ENCODE results near the gene PRR15.

PRR15 gene

GRCh38 chr7:29604702-29605101 is 41.1 kb downstream of the PRR15 start:
- Mint-ChIP-seq H3K4me1 (no peaks in the 10 kb centered on the region), H3K36me3 (ENCODE audit: insufficient read depth) (no peaks in the 10 kb centered on the region), H3K9me3 (no peaks in the 10 kb centered on the region), H3K27me3 (peaks cover 28% of the 10 kb centered on the region), H3K4me3 (no peak overlapping the region), H3K27ac (ENCODE audit: low read depth) (no peak overlapping the region)
- ATAC-seq (replicated peaks; ENCODE audit: extremely low read depth, poor library complexity, severe bottlenecking) (no peak), DNase-seq (ENCODE audit: low spot score in 2 of 2) (no peak)

GRCh38 chr7:29605671-29606070 is 42.0 kb downstream of the PRR15 start:
- H3K4me3 Mint-ChIP-seq, result no peak overlapping the region
- no peaks in the 10 kb centered on the region for H3K4me1 Mint-ChIP-seq
- H3K9me3 Mint-ChIP-seq, result no peaks in the 10 kb centered on the region
- DNase-seq (ENCODE audit: low spot score in 2 of 2) (no peak), ATAC-seq (replicated peaks; ENCODE audit: extremely low read depth, poor library complexity, severe bottlenecking) (no peak)
- H3K36me3 Mint-ChIP-seq (ENCODE audit: insufficient read depth), result no peaks in the 10 kb centered on the region
- peaks cover 22% of the 10 kb centered on the region for H3K27me3 Mint-ChIP-seq
- no peak overlapping the region for H3K27ac Mint-ChIP-seq (ENCODE audit: low read depth)

- Mint-ChIP-seq H3K9me3 (no peaks in the 10 kb centered on the region), H3K4me1 (no peaks in the 10 kb centered on the region), H3K27ac (ENCODE audit: low read depth) (no peak overlapping the region), H3K4me3 (no peak overlapping the region), H3K27me3 (peaks cover 17% of the 10 kb centered on the region), H3K36me3 (ENCODE audit: insufficient read depth) (no peaks in the 10 kb centered on the region)
- ATAC-seq (replicated peaks; ENCODE audit: extremely low read depth, poor library complexity, severe bottlenecking), result no peak
- DNase-seq (ENCODE audit: low spot score in 2 of 2), result no peak
Measured at GRCh38 chr7:29606287-29606721, 42.7 kb downstream of the PRR15 start.

GRCh38 chr7:29606830-29607229 is 43.2 kb downstream of the PRR15 start:
- H3K36me3 Mint-ChIP-seq (ENCODE audit: insufficient read depth), result no peaks in the 10 kb centered on the region
- no peak overlapping the region for H3K4me3 Mint-ChIP-seq
- H3K27ac Mint-ChIP-seq (ENCODE audit: low read depth), result no peak overlapping the region
- H3K4me1 Mint-ChIP-seq, result no peaks in the 10 kb centered on the region
- no peaks in the 10 kb centered on the region for H3K9me3 Mint-ChIP-seq
- peaks cover 17% of the 10 kb centered on the region for H3K27me3 Mint-ChIP-seq
- DNase-seq (ENCODE audit: low spot score in 2 of 2) (no peak), ATAC-seq (replicated peaks; ENCODE audit: extremely low read depth, poor library complexity, severe bottlenecking) (no peak)

GRCh38 chr7:29607259-29607658 is 43.6 kb downstream of the PRR15 start:
- no peak overlapping the region for H3K27ac Mint-ChIP-seq (ENCODE audit: low read depth)
- no peak overlapping the region for H3K4me3 Mint-ChIP-seq
- DNase-seq (ENCODE audit: low spot score in 2 of 2) (no peak), ATAC-seq (replicated peaks; ENCODE audit: extremely low read depth, poor library complexity, severe bottlenecking) (no peak)
- H3K4me1 Mint-ChIP-seq, result no peaks in the 10 kb centered on the region
- no peaks in the 10 kb centered on the region for H3K9me3 Mint-ChIP-seq
- no peaks in the 10 kb centered on the region for H3K36me3 Mint-ChIP-seq (ENCODE audit: insufficient read depth)
- peaks cover 17% of the 10 kb centered on the region for H3K27me3 Mint-ChIP-seq

GRCh38 chr7:29607889-29608288 is 44.3 kb downstream of the PRR15 start:
- ATAC-seq (replicated peaks; ENCODE audit: extremely low read depth, poor library complexity, severe bottlenecking) (no peak), DNase-seq (ENCODE audit: low spot score in 2 of 2) (no peak)
- H3K36me3 Mint-ChIP-seq (ENCODE audit: insufficient read depth), result no peaks in the 10 kb centered on the region
- peaks cover 17% of the 10 kb centered on the region for H3K27me3 Mint-ChIP-seq
- no peak overlapping the region for H3K4me3 Mint-ChIP-seq
- no peaks in the 10 kb centered on the region for H3K4me1 Mint-ChIP-seq
- H3K9me3 Mint-ChIP-seq, result no peaks in the 10 kb centered on the region
- no peak overlapping the region for H3K27ac Mint-ChIP-seq (ENCODE audit: low read depth)

GRCh38 chr7:29609162-29610037 is 45.8 kb downstream of the PRR15 start:
- DNase-seq (ENCODE audit: low spot score in 2 of 2), result no peak
- H3K4me1 Mint-ChIP-seq, result no peaks in the 10 kb centered on the region
- no peaks in the 10 kb centered on the region for H3K36me3 Mint-ChIP-seq (ENCODE audit: insufficient read depth)

GRCh38 chr7:29610086-29610485 is 46.5 kb downstream of the PRR15 start:
- H3K4me3 Mint-ChIP-seq, result no peak overlapping the region
- H3K36me3 Mint-ChIP-seq (ENCODE audit: insufficient read depth), result no peaks in the 10 kb centered on the region
- H3K4me1 Mint-ChIP-seq, result no peaks in the 10 kb centered on the region
- H3K27me3 Mint-ChIP-seq, result peaks cover 22% of the 10 kb centered on the region
- ATAC-seq (replicated peaks; ENCODE audit: extremely low read depth, poor library complexity, severe bottlenecking) (no peak), DNase-seq (ENCODE audit: low spot score in 2 of 2) (no peak)
- no peak overlapping the region for H3K27ac Mint-ChIP-seq (ENCODE audit: low read depth)
- no peaks in the 10 kb centered on the region for H3K9me3 Mint-ChIP-seq

More at GRCh38 chr7:29609162-29610037, 45.8 kb downstream of the PRR15 start:
- no peak overlapping the region for H3K4me3 Mint-ChIP-seq
- H3K27me3 Mint-ChIP-seq, result peaks cover 16% of the 10 kb centered on the region
- H3K27ac Mint-ChIP-seq (ENCODE audit: low read depth), result no peak overlapping the region
- no peaks in the 10 kb centered on the region for H3K9me3 Mint-ChIP-seq
- no peak for ATAC-seq (replicated peaks; ENCODE audit: extremely low read depth, poor library complexity, severe bottlenecking)

- no peak for ATAC-seq (replicated peaks; ENCODE audit: extremely low read depth, poor library complexity, severe bottlenecking)
- H3K27ac Mint-ChIP-seq (ENCODE audit: low read depth), result no peak overlapping the region
Measured at GRCh38 chr7:29611941-29612544, 48.4 kb downstream of the PRR15 start.

GRCh38 chr7:29612596-29612995 is 49.0 kb downstream of the PRR15 start:
- H3K4me1 Mint-ChIP-seq, result no peaks in the 10 kb centered on the region
- H3K36me3 Mint-ChIP-seq (ENCODE audit: insufficient read depth), result no peaks in the 10 kb centered on the region
- H3K27ac Mint-ChIP-seq (ENCODE audit: low read depth), result no peak overlapping the region
- no peak overlapping the region for H3K4me3 Mint-ChIP-seq
- ATAC-seq (replicated peaks; ENCODE audit: extremely low read depth, poor library complexity, severe bottlenecking), result no peak
- H3K27me3 Mint-ChIP-seq, result peaks cover 47% of the 10 kb centered on the region
- H3K9me3 Mint-ChIP-seq, result no peaks in the 10 kb centered on the region
- no peak for DNase-seq (ENCODE audit: low spot score in 2 of 2)

More at GRCh38 chr7:29611941-29612544, 48.4 kb downstream of the PRR15 start:
- no peaks in the 10 kb centered on the region for H3K9me3 Mint-ChIP-seq
- no peaks in the 10 kb centered on the region for H3K36me3 Mint-ChIP-seq (ENCODE audit: insufficient read depth)
- H3K27me3 Mint-ChIP-seq, result peaks cover 42% of the 10 kb centered on the region
- no peaks in the 10 kb centered on the region for H3K4me1 Mint-ChIP-seq
- DNase-seq (ENCODE audit: low spot score in 2 of 2), result no peak
- H3K4me3 Mint-ChIP-seq, result no peak overlapping the region

- Mint-ChIP-seq H3K9me3 (no peaks in the 10 kb centered on the region), H3K4me3 (no peak overlapping the region), H3K27ac (ENCODE audit: low read depth) (no peak overlapping the region), H3K36me3 (ENCODE audit: insufficient read depth) (no peaks in the 10 kb centered on the region), H3K27me3 (peaks cover 52% of the 10 kb centered on the region), H3K4me1 (no peaks in the 10 kb centered on the region)
- ATAC-seq (replicated peaks; ENCODE audit: extremely low read depth, poor library complexity, severe bottlenecking), result no peak
- DNase-seq (ENCODE audit: low spot score in 2 of 2), result no peak
Measured at GRCh38 chr7:29613100-29613499, 49.5 kb downstream of the PRR15 start.

GRCh38 chr7:29614229-29614628 is 50.6 kb downstream of the PRR15 start:
- Mint-ChIP-seq H3K27me3 (peaks cover 61% of the 10 kb centered on the region), H3K9me3 (no peaks in the 10 kb centered on the region), H3K36me3 (ENCODE audit: insufficient read depth) (no peaks in the 10 kb centered on the region), H3K4me3 (no peak overlapping the region), H3K27ac (ENCODE audit: low read depth) (no peak overlapping the region), H3K4me1 (no peaks in the 10 kb centered on the region)
- DNase-seq (ENCODE audit: low spot score in 2 of 2) (no peak), ATAC-seq (replicated peaks; ENCODE audit: extremely low read depth, poor library complexity, severe bottlenecking) (no peak)
